HepG2 (cell line): ENCODE data around the gene UPB1. TPM values are rescaled to one million over a fixed set of nuclear protein-coding genes. Genes with fewer than 3 reads are reported as not detected.

Source experiments
- ASH2L ChIP-seq: fragments of 300-600, 200-600 bp; sonication (generic); IDR thresholded peaks from 2 replicates; pipeline ENCODE4 v1.7.0; 2017; ENCODE audit warnings: low read depth, mild to moderate bottlenecking, moderate library complexity, mixed read lengths, low read length; ENCODE audit not compliant: insufficient read length
- ATF3 ChIP-seq: sonication (generic); formaldehyde crosslinking; IDR thresholded peaks from 2 replicates; pipeline ENCODE4 v1.4.0; 2020; ENCODE audit warnings: missing genetic modification reagents
- CBFB ChIP-seq: sonication (generic); formaldehyde crosslinking; IDR thresholded peaks from 2 replicates; pipeline ENCODE4 v1.4.0; 2020; ENCODE audit warnings: missing genetic modification reagents
- FOSL2 ChIP-seq: sonication (generic); formaldehyde crosslinking; IDR thresholded peaks from 2 replicates; pipeline ENCODE4 v1.4.0; 2020; ENCODE audit warnings: missing genetic modification reagents
- FOXA1 ChIP-seq, 2 experiments: fragments of 450-650 bp in 1 of 2; sonication (generic) in 1 of 2; formaldehyde crosslinking in 1 of 2; IDR thresholded peaks; 2 replicates each; pipeline versions ENCODE4 v1.4.0 to v1.6.1; 2016 to 2020; ENCODE audit warnings: missing genetic modification reagents in 1 of 2
- HOXA5 ChIP-seq: sonication (generic); formaldehyde crosslinking; IDR thresholded peaks from 2 replicates; pipeline ENCODE4 v1.4.0; 2020; ENCODE audit warnings: missing genetic modification reagents
- HOXD1 ChIP-seq: sonication (generic); formaldehyde crosslinking; IDR thresholded peaks from 2 replicates; pipeline ENCODE4 v1.5.0; 2020; ENCODE audit warnings: missing genetic modification reagents
- MAFF ChIP-seq: IDR thresholded peaks from 2 replicates; pipeline ENCODE4 v1.6.1; 2011; ENCODE audit warnings: low read depth, low read length, improper control_type of control experiment
- NCOR1 ChIP-seq: fragments of 200-600 bp; sonication (generic); IDR thresholded peaks from 2 replicates; pipeline ENCODE4 v1.7.0; 2017; ENCODE audit warnings: antibody characterized with exemption, low read length, borderline replicate concordance
- NFIC ChIP-seq: IDR thresholded peaks from 2 replicates; pipeline ENCODE4 v1.6.1; 2012; ENCODE audit warnings: mild to moderate bottlenecking, low read length, inconsistent platforms
- PHF5A ChIP-seq: IDR thresholded peaks from one replicate; pipeline ENCODE4 v1.6.1; 2018; ENCODE audit warnings: low read depth, missing genetic modification reagents; ENCODE audit not compliant: unreplicated experiment
- SMARCC2 ChIP-seq: fragments of 450-650 bp; IDR thresholded peaks from 2 replicates; pipeline ENCODE4 v1.6.1; 2017; ENCODE audit warnings: antibody characterized with exemption, mild to moderate bottlenecking
- SNAPC2 ChIP-seq: sonication (generic); formaldehyde crosslinking; IDR thresholded peaks from 2 replicates; pipeline ENCODE4 v1.8.1; 2022; ENCODE audit warnings: mild to moderate bottlenecking, missing genetic modification reagents
- ZC3H4 ChIP-seq: sonication (generic); formaldehyde crosslinking; IDR thresholded peaks from 2 replicates; pipeline ENCODE4 v1.4.0; 2020; ENCODE audit warnings: missing genetic modification reagents, borderline replicate concordance
- ZEB1 ChIP-seq: IDR thresholded peaks from 2 replicates; pipeline ENCODE4 v1.6.1; 2012; ENCODE audit warnings: mild to moderate bottlenecking, low read depth, inconsistent platforms; ENCODE audit not compliant: insufficient replicate concordance
- ZNF34 ChIP-seq: sonication (generic); formaldehyde crosslinking; IDR thresholded peaks from 2 replicates; pipeline ENCODE4 v1.4.0; 2020; ENCODE audit warnings: mild to moderate bottlenecking, missing genetic modification reagents, borderline replicate concordance
- ZNF468 ChIP-seq: sonication (generic); formaldehyde crosslinking; IDR thresholded peaks from 2 replicates; pipeline ENCODE4 v1.8.0; 2022; ENCODE audit warnings: mild to moderate bottlenecking, moderate library complexity, missing genetic modification reagents
- ZNF512 ChIP-seq: sonication (generic); formaldehyde crosslinking; IDR thresholded peaks from 2 replicates; pipeline ENCODE4 v1.4.0; 2020; ENCODE audit warnings: mild to moderate bottlenecking, missing genetic modification reagents
- ZSCAN31 ChIP-seq: sonication (generic); formaldehyde crosslinking; IDR thresholded peaks from 2 replicates; pipeline ENCODE4 v1.5.0; 2020; ENCODE audit warnings: low read depth, mild to moderate bottlenecking, missing genetic modification reagents
- polyA plus RNA-seq, 8 experiments: library from polyadenylated mRNA; depleted of rRNA in 3 of 8; stranded (reverse) in 7 of 8; unstranded in 1 of 8; fragments of >200 nt; fragmentation: Illumina TruSeq in 4 of 8; extraction: Trizol in 4 of 8; gene quantifications; 2 replicates each; pipeline versions ENCODE4 v1.2.1 to v1.2.3, GENCODE V29; 2011 to 2016; ENCODE audit warnings: low read depth in 4 of 8, missing spikeins in 1 of 8, mixed read lengths in 1 of 8; ENCODE audit not compliant: insufficient read depth in 1 of 8
- total RNA-seq, 5 experiments: library from RNA; depleted of rRNA; stranded (reverse); fragments of >200 nt; fragmentation: Illumina TruSeq; extraction: Trizol; gene quantifications; 2 replicates each; pipeline ENCODE4 v1.2.3, GENCODE V29; 2016; ENCODE audit warnings: low read depth in 1 of 5
- TF ChIP-seq, protein P1 (sequence below): sonication (generic); formaldehyde crosslinking; IDR thresholded peaks from 2 replicates; pipeline ENCODE4 v1.4.0; 2020; ENCODE audit warnings: mild to moderate bottlenecking, missing genetic modification reagents, borderline replicate concordance
- TF ChIP-seq, protein P2 (sequence below): sonication (generic); formaldehyde crosslinking; IDR thresholded peaks from 2 replicates; pipeline ENCODE4 v1.5.1; 2020; ENCODE audit warnings: mild to moderate bottlenecking, moderate library complexity, missing genetic modification reagents

The UPB1 gene
- total and polyA plus RNA-seq, 2 of the 13 experiments (the other 11 are each of a cell fraction or from before 2014, with no cell fraction given) = 0.38 to 1.2 TPM

DNA sequence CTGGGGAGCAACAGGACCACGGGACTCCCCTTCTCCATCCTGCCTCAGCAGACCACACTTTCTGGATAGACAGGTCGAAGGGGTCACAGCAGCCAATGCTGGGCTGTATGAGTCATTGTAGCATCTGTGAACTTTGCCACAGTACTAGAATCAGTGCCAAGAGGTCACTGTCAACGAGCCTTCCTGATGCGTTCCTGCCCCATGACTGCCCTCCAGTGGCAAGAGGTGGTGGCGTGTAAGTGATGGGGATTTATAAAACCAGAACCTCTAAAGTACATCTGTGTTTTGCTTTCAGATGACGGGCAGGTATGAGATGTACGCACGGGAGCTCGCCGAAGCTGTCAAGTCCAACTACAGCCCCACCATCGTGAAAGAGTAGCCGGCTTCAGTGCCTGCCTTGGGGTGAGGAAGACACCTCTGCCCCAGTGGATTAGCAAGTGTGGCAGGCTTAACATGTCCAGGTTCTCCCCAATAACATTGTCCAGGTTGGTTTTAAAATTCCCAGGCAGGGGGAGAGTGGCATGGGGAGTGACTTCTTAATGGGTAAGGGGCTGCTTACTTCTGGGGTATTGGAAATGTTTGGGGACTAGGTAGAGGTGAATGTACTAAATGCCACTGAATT, 30.4 kb downstream of the UPB1 start (continued):
- TF ChIP-seq, protein P1, sequence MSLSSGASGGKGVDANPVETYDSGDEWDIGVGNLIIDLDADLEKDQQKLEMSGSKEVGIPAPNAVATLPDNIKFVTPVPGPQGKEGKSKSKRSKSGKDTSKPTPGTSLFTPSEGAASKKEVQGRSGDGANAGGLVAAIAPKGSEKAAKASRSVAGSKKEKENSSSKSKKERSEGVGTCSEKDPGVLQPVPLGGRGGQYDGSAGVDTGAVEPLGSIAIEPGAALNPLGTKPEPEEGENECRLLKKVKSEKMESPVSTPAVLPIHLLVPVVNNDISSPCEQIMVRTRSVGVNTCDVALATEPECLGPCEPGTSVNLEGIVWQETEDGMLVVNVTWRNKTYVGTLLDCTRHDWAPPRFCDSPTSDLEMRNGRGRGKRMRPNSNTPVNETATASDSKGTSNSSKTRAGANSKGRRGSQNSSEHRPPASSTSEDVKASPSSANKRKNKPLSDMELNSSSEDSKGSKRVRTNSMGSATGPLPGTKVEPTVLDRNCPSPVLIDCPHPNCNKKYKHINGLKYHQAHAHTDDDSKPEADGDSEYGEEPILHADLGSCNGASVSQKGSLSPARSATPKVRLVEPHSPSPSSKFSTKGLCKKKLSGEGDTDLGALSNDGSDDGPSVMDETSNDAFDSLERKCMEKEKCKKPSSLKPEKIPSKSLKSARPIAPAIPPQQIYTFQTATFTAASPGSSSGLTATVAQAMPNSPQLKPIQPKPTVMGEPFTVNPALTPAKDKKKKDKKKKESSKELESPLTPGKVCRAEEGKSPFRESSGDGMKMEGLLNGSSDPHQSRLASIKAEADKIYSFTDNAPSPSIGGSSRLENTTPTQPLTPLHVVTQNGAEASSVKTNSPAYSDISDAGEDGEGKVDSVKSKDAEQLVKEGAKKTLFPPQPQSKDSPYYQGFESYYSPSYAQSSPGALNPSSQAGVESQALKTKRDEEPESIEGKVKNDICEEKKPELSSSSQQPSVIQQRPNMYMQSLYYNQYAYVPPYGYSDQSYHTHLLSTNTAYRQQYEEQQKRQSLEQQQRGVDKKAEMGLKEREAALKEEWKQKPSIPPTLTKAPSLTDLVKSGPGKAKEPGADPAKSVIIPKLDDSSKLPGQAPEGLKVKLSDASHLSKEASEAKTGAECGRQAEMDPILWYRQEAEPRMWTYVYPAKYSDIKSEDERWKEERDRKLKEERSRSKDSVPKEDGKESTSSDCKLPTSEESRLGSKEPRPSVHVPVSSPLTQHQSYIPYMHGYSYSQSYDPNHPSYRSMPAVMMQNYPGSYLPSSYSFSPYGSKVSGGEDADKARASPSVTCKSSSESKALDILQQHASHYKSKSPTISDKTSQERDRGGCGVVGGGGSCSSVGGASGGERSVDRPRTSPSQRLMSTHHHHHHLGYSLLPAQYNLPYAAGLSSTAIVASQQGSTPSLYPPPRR (CRISPR knock-in tag) = peak; percentile 66; the same call in 1 of the 2 replicates
- TF ChIP-seq ATF3 (CRISPR knock-in tag) = peak; percentile 96
- TF ChIP-seq ZNF512 = no peak
- TF ChIP-seq PHF5A (CRISPR knock-in tag) = peak; percentile 92
- no peak for TF ChIP-seq ZNF34 (CRISPR knock-in tag)
- no peak for TF ChIP-seq ZEB1
- TF ChIP-seq ASH2L = no peak
- no peak for TF ChIP-seq SMARCC2
- no peak for TF ChIP-seq HOXA5
- TF ChIP-seq FOSL2 (CRISPR knock-in tag) = peak; percentile 99
- no peak for TF ChIP-seq FOXA1 (IDR thresholded peaks at IDR 0.05)
- peak; percentile 66 for TF ChIP-seq FOXA1 (CRISPR knock-in tag; IDR thresholded peaks at IDR 0.05)
- TF ChIP-seq, protein P2, sequence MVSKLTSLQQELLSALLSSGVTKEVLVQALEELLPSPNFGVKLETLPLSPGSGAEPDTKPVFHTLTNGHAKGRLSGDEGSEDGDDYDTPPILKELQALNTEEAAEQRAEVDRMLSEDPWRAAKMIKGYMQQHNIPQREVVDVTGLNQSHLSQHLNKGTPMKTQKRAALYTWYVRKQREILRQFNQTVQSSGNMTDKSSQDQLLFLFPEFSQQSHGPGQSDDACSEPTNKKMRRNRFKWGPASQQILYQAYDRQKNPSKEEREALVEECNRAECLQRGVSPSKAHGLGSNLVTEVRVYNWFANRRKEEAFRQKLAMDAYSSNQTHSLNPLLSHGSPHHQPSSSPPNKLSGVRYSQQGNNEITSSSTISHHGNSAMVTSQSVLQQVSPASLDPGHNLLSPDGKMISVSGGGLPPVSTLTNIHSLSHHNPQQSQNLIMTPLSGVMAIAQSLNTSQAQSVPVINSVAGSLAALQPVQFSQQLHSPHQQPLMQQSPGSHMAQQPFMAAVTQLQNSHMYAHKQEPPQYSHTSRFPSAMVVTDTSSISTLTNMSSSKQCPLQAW (CRISPR knock-in tag) = peak; percentile 94
- TF ChIP-seq CBFB (CRISPR knock-in tag) = peak; percentile 77; the same call in 1 of the 2 replicates
- TF ChIP-seq MAFF = no peak
- peak; percentile 46; the same call in 1 of the 2 replicates for TF ChIP-seq ZSCAN31 (CRISPR knock-in tag)
- TF ChIP-seq SNAPC2 (CRISPR knock-in tag) = no peak
- TF ChIP-seq HOXD1 = no peak
- TF ChIP-seq NCOR1 = peak; percentile 74; the same call in 1 of the 2 replicates
- TF ChIP-seq ZC3H4 (CRISPR knock-in tag) = no peak
- TF ChIP-seq ZNF468 = no peak
- TF ChIP-seq NFIC = no peak
